ENCODE data around the gene KRR1.
"Not testable (repeated sequence)": the region's sequence is repeated elsewhere in the genome, so short reads cannot be mapped to it uniquely, and the experiment has no call there.

DNA sequence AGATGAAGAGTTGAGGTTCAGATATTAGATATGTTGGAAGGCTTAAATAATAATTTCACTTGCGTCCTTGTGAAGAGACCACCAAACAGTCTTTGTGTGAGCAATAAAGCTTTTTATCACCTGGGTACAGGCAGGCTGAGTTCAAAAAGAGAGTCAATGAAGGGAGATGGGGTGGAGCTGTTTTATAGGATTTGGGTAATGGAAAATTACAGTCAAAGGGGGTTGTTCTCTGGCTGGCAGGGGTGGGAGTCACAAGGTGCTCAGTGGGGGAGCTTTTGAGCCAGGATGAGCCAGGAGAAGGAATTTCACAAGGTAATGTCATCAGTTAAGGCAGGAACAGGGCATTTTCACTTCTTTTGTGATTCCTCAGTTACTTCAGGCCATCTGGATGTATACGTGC, 27.0 kb downstream of the KRR1 start:
- TF ChIP-seq, protein P1, sequence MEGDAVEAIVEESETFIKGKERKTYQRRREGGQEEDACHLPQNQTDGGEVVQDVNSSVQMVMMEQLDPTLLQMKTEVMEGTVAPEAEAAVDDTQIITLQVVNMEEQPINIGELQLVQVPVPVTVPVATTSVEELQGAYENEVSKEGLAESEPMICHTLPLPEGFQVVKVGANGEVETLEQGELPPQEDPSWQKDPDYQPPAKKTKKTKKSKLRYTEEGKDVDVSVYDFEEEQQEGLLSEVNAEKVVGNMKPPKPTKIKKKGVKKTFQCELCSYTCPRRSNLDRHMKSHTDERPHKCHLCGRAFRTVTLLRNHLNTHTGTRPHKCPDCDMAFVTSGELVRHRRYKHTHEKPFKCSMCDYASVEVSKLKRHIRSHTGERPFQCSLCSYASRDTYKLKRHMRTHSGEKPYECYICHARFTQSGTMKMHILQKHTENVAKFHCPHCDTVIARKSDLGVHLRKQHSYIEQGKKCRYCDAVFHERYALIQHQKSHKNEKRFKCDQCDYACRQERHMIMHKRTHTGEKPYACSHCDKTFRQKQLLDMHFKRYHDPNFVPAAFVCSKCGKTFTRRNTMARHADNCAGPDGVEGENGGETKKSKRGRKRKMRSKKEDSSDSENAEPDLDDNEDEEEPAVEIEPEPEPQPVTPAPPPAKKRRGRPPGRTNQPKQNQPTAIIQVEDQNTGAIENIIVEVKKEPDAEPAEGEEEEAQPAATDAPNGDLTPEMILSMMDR (IDR thresholded peaks at IDR 0.05): not testable (repeated sequence)
- TF ChIP-seq POLR2A (IDR thresholded peaks at IDR 0.05): not testable (repeated sequence)
